ENCODE measurements around the gene ZNF764. TPM values are rescaled to one million over a fixed set of nuclear protein-coding genes. Genes with fewer than 3 reads are reported as not detected.

The ZNF764 gene
- total RNA-seq, 2 donors from 2014 or later, result 9.0 to 11.1 TPM

GRCh38 chr16:30511509-30511908, 46.7 kb downstream of the ZNF764 start:
- no peak overlapping the region for H3K4me3 ChIP-seq
- no peak for TF ChIP-seq CTCF (IDR thresholded peaks at IDR 0.05)
- intact Hi-C loops (cut with DNase I), result no loop called here
- no peaks in the 10 kb centered on the region for H3K27me3 ChIP-seq
- H3K9me3 ChIP-seq, result no peaks in the 10 kb centered on the region
- no peaks in the 10 kb centered on the region for H3K4me1 ChIP-seq
- no peak for DNase-seq
- no peak overlapping the region for H3K9ac ChIP-seq (ENCODE audit: low read depth in 2 of 2, low read length in 2 of 2)
- H3K36me3 ChIP-seq, result no peaks in the 10 kb centered on the region
- no peak overlapping the region for H3K27ac ChIP-seq

GRCh38 chr16:30510376-30510938, 47.7 kb downstream of the ZNF764 start:
- TF ChIP-seq CTCF (IDR thresholded peaks at IDR 0.05), result no peak
- intact Hi-C loops (cut with DNase I), result no loop called here
- Histone ChIP-seq H3K4me1 (no peaks in the 10 kb centered on the region), H3K4me3 (no peak overlapping the region), H3K9me3 (no peaks in the 10 kb centered on the region), H3K9ac (ENCODE audit: low read depth in 2 of 2, low read length in 2 of 2) (no peak overlapping the region), H3K36me3 (no peaks in the 10 kb centered on the region), H3K27me3 (no peaks in the 10 kb centered on the region), H3K27ac (no peak overlapping the region)
- no peak for DNase-seq

- no peaks in the 10 kb centered on the region for H3K27me3 ChIP-seq
Observed at GRCh38 chr16:30509081-30509765, 49.0 kb downstream of the ZNF764 start.

More at GRCh38 chr16:30509081-30509765, 49.0 kb downstream of the ZNF764 start:
- no peaks in the 10 kb centered on the region for H3K4me1 ChIP-seq
- H3K36me3 ChIP-seq, result no peaks in the 10 kb centered on the region
- H3K9ac ChIP-seq (ENCODE audit: low read depth in 2 of 2, low read length in 2 of 2), result no peak overlapping the region
- no peak for DNase-seq
- H3K4me3 ChIP-seq, result no peak overlapping the region
- no peaks in the 10 kb centered on the region for H3K9me3 ChIP-seq
- intact Hi-C loops (cut with DNase I), result no loop called here
- no peak overlapping the region for H3K27ac ChIP-seq
- TF ChIP-seq CTCF (IDR thresholded peaks at IDR 0.05), result no peak

Small RNA genes lying within 50 kb of the gene (microRNA-seq; reads per million reads assigned to microRNA genes)
- gene MIR4518, result not detected

Other genes with a start within 250 kb of the ZNF764 start
- 10 to 100 TPM; 44.8 to 76.1 TPM for gene CD2BP2, start 203.1 kb downstream of the ZNF764 start, total RNA-seq
- gene TBC1D10B, start 187.9 kb downstream of the ZNF764 start, total RNA-seq, result 10 to 100 TPM; 45.0 to 62.3 TPM
- gene MYL11, start 183.6 kb downstream of the ZNF764 start, total RNA-seq, result 1 to 10 TPM; 1.1 to 2.2 TPM
- 1 to 10 TPM; 4.3 to 4.5 TPM for gene SEPTIN1, start 175.8 kb downstream of the ZNF764 start, total RNA-seq
- gene ZNF48, start 163.0 kb downstream of the ZNF764 start, total RNA-seq, result 1 to 10 TPM; 6.5 to 6.8 TPM
- gene ZNF771, start 150.8 kb downstream of the ZNF764 start, total RNA-seq, result 1 to 10 TPM; 3.5 to 6.5 TPM
- gene DCTPP1, start 128.3 kb downstream of the ZNF764 start, total RNA-seq, result 100 to 1,000 TPM in 1 of 2 donors, 10 to 100 TPM in 1; 80.9 to 153 TPM
- 100 to 1,000 TPM in 1 of 2 donors, 10 to 100 TPM in 1; 93.3 to 156 TPM for gene SEPHS2, start 112.5 kb downstream of the ZNF764 start, total RNA-seq
- gene ITGAL, start 85.6 kb downstream of the ZNF764 start, total RNA-seq, result 1 to 10 TPM; 3.4 to 4.8 TPM
- 10 to 100 TPM; 58.6 to 63.2 TPM for gene ZNF768, start 31.8 kb downstream of the ZNF764 start, total RNA-seq
- 10 to 100 TPM in 1 of 2 donors, 1 to 10 TPM in 1; 8.7 to 11.9 TPM for gene ZNF747, start 23.5 kb downstream of the ZNF764 start, total RNA-seq
- gene ZNF688, start 13.3 kb upstream of the ZNF764 start, total RNA-seq, result 10 to 100 TPM; 13.1 to 14.3 TPM
- 10 to 100 TPM; 12.7 to 13.3 TPM for gene ZNF785, start 27.3 kb upstream of the ZNF764 start, total RNA-seq
- gene ZNF689, start 52.0 kb upstream of the ZNF764 start, total RNA-seq, result 1 to 10 TPM; 6.8 to 7.0 TPM
- 10 to 100 TPM; 37.0 to 70.3 TPM for gene PRR14, start 92.6 kb upstream of the ZNF764 start, total RNA-seq
- gene FBRS, start 100.1 kb upstream of the ZNF764 start, total RNA-seq, result 10 to 100 TPM; 65.1 to 74.2 TPM
- 10 to 100 TPM; 44.0 to 79.3 TPM for gene SRCAP, start 140.8 kb upstream of the ZNF764 start, total RNA-seq
- 10 to 100 TPM; 33.6 to 47.8 TPM for gene PHKG2, start 190.1 kb upstream of the ZNF764 start, total RNA-seq
- 10 to 100 TPM in 1 of 2 donors, 1 to 10 TPM in 1; 8.6 to 12.7 TPM for gene CFAP119, start 203.7 kb upstream of the ZNF764 start, total RNA-seq
- 100 to 1,000 TPM in 1 of 2 donors, 10 to 100 TPM in 1; 94.6 to 117 TPM for gene RNF40, start 203.9 kb upstream of the ZNF764 start, total RNA-seq
- gene ZNF629, start 228.8 kb upstream of the ZNF764 start, total RNA-seq, result 10 to 100 TPM; 11.8 to 15.2 TPM